Calu3 (cell line): ENCODE results near the gene SYNE2. TPM values are rescaled to one million over a fixed set of nuclear protein-coding genes. Genes with fewer than 3 reads are reported as not detected.

Experiments
- BruUV-seq: library from RNA; stranded (reverse); fragments of 400-500 nt; replicated peaks from 2 replicates; lab custom pipeline; 2021; lab: Mats Ljungman, UMichigan
- CTCF ChIA-PET: fragments of 300-600 bp; sonication (Branson Sonifier 250); formaldehyde crosslinking; loops from one replicate; lab custom pipeline; 2022; ENCODE audit warnings: antibody characterized with exemption; lab: Charles Lee
- DNase-seq: peaks from one replicate; pipeline ENCODE4 v3.0.0; 2022
- H3K27ac Mint-ChIP-seq: one replicate; pipeline ENCODE4 v1.8.0; 2022; ENCODE audit warnings: mixed read lengths; ENCODE audit not compliant: unreplicated experiment
- H3K27me3 Mint-ChIP-seq: one replicate; pipeline ENCODE4 v1.8.0; 2022; ENCODE audit warnings: mixed read lengths; ENCODE audit not compliant: unreplicated experiment
- H3K36me3 Mint-ChIP-seq: one replicate; pipeline ENCODE4 v1.8.0; 2022; ENCODE audit warnings: mild to moderate bottlenecking, moderate library complexity, mixed read lengths; ENCODE audit not compliant: insufficient read depth, unreplicated experiment
- H3K4me1 Mint-ChIP-seq: one replicate; pipeline ENCODE4 v1.8.0; 2022; ENCODE audit warnings: mild to moderate bottlenecking, low read depth, mixed read lengths; ENCODE audit not compliant: unreplicated experiment
- H3K4me3 Mint-ChIP-seq: one replicate; pipeline ENCODE4 v1.8.0; 2022; ENCODE audit warnings: mild to moderate bottlenecking, low read depth, moderate library complexity, mixed read lengths; ENCODE audit not compliant: unreplicated experiment
- H3K9me3 Mint-ChIP-seq: one replicate; pipeline ENCODE4 v1.8.0; 2022; ENCODE audit warnings: low read depth, mixed read lengths; ENCODE audit not compliant: unreplicated experiment
- intact Hi-C: fragments of 100-400 bp; cut with micrococcal nuclease; formaldehyde crosslinking; loops from one replicate; pipeline ENCODE4 v1.10.0; 2022; ENCODE audit not compliant: unreplicated experiment
- total RNA-seq: library from RNA; stranded (reverse); gene quantifications from 2 replicates; pipeline ENCODE4 v1.2.3, GENCODE V29; 2022
- TF ChIP-seq, protein P1 (sequence below): fragments of 200-600 bp; IDR thresholded peaks from one replicate; pipeline ENCODE4 v1.8.0; 2022; ENCODE audit warnings: antibody characterized with exemption; ENCODE audit not compliant: unreplicated experiment

Gene SYNE2
- total RNA-seq, 1 experiment from 2014 or later: 171 TPM

DNA sequence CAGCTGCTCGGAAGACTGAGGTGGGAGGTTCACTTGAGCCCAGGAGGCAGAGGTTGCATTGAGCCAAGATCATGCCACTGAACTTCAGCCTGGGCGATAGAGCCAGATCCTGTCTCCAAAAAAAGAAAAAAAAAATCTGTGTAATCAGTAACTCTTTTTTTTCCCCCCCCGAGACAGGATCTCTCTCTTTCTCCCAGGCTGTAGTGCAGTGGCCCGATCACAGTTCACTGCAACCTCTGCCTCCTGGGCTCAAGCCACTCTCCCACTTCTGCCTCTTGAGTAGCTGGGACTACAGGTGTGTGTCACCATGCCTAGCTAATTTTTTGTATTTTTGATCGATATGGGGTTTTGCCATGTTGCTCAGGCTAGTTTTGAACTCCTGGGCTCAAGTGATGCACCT is 113.6 kb downstream of the SYNE2 start:
- CTCF ChIA-PET: no interaction called here
- H3K36me3 Mint-ChIP-seq: peaks cover 22% of the 10 kb centered on the region
- DNase-seq: no peak
- TF ChIP-seq, protein P1, sequence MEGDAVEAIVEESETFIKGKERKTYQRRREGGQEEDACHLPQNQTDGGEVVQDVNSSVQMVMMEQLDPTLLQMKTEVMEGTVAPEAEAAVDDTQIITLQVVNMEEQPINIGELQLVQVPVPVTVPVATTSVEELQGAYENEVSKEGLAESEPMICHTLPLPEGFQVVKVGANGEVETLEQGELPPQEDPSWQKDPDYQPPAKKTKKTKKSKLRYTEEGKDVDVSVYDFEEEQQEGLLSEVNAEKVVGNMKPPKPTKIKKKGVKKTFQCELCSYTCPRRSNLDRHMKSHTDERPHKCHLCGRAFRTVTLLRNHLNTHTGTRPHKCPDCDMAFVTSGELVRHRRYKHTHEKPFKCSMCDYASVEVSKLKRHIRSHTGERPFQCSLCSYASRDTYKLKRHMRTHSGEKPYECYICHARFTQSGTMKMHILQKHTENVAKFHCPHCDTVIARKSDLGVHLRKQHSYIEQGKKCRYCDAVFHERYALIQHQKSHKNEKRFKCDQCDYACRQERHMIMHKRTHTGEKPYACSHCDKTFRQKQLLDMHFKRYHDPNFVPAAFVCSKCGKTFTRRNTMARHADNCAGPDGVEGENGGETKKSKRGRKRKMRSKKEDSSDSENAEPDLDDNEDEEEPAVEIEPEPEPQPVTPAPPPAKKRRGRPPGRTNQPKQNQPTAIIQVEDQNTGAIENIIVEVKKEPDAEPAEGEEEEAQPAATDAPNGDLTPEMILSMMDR: no peak
- no peak overlapping the region for H3K4me3 Mint-ChIP-seq
- intact Hi-C loops: no loop called here
- H3K27me3 Mint-ChIP-seq: no peaks in the 10 kb centered on the region
- no TSS peak for BruUV-seq
- no peak overlapping the region for H3K27ac Mint-ChIP-seq
- H3K4me1 Mint-ChIP-seq: no peaks in the 10 kb centered on the region
- H3K9me3 Mint-ChIP-seq: no peaks in the 10 kb centered on the region

DNA sequence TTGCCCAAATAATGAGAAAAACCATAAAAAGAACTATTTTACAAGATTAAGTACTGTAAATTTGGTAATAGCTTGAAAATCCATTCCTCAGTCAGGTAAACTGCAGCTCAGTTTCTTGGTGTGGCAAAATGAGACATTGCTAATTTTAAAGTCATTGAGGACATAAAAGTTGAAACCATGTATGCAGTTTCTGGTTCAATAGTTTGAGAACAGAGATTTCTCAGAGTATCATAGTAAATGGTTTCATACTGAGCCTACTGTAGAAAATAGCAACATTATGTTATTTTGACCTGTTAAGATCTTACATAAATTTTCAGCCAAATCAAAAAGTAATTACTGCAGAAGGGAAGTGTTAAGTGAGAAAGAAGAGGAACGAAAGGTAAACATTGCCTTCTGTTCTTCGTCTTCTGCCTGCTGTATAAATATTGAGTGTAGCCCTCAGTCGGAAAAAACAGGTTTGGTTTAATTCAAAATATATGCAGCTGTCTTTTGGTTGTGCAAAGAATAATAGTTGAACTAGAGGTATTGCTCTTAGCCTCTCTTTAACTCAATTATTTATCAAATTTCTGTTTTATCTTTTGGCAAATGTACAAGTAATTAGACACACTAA is 119.6 kb downstream of the SYNE2 start:
- H3K36me3 Mint-ChIP-seq: peaks cover 12% of the 10 kb centered on the region
- DNase-seq: no peak
- no TSS peak for BruUV-seq
- H3K27ac Mint-ChIP-seq: no peak overlapping the region
- no peaks in the 10 kb centered on the region for H3K9me3 Mint-ChIP-seq
- H3K4me3 Mint-ChIP-seq: no peak overlapping the region
- no peaks in the 10 kb centered on the region for H3K27me3 Mint-ChIP-seq
- intact Hi-C loops: no loop called here
- CTCF ChIA-PET: no interaction called here
- H3K4me1 Mint-ChIP-seq: no peaks in the 10 kb centered on the region
- TF ChIP-seq, protein P1: no peak

DNA sequence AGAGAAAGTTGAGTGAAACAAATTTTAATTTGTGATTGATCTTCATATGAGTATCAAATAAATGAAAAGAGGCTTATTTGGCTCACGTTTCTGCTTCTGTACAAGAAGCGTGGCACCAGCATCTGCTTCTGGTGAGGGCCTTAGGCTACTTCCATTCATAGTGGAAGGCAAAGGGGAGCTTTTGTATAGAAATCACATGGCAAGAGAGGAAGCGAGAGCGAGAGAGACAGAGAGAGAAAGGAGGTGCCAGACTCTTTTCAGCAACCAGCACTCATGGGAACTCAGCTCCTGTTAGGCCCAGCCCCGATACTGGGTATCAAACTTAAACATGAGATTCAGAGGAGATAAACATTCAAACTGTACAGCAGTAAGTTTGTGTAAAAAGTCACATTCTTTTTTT is 121.4 kb downstream of the SYNE2 start:
- Mint-ChIP-seq H3K4me3 (no peak overlapping the region), H3K9me3 (no peaks in the 10 kb centered on the region), H3K27me3 (no peaks in the 10 kb centered on the region), H3K27ac (no peak overlapping the region), H3K36me3 (peaks cover 11% of the 10 kb centered on the region), H3K4me1 (no peaks in the 10 kb centered on the region)
- CTCF ChIA-PET: no interaction called here
- DNase-seq: no peak
- intact Hi-C loops: no loop called here
- TF ChIP-seq, protein P1: no peak
- BruUV-seq: no TSS peak

DNA sequence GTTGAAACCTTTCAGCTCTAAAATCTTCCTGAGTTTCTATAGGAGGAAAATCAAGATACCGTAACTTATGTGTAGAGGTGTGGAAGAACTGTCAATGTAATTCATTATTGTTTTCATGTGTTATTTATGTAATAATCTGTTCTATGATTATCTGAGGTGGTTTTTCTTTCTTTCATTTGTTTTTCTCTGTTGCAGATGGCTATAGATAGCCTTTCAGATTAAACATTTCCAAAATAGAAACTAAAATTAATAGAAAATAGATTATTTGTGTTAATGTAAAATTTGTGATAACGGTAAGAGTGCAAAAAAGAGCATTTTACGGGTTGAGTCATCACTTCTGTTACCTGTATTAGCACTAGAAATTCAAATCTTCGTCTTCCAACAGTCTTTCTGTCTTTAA is 128.8 kb downstream of the SYNE2 start:
- no peaks in the 10 kb centered on the region for H3K9me3 Mint-ChIP-seq
- H3K27ac Mint-ChIP-seq: no peak overlapping the region
- no peaks in the 10 kb centered on the region for H3K4me1 Mint-ChIP-seq
- H3K36me3 Mint-ChIP-seq: peaks cover 31% of the 10 kb centered on the region
- BruUV-seq: no TSS peak
- CTCF ChIA-PET: no interaction called here
- intact Hi-C loops: no loop called here
- TF ChIP-seq, protein P1: no peak
- no peak for DNase-seq
- no peak overlapping the region for H3K4me3 Mint-ChIP-seq
- H3K27me3 Mint-ChIP-seq: no peaks in the 10 kb centered on the region
